ENCODE measurements around the gene CLIP4. TPM values are rescaled to one million over a fixed set of nuclear protein-coding genes. Genes with fewer than 3 reads are reported as not detected.
A peak's percentile ranks its signal among the peaks of the same experiment; 100 is the strongest.

Gene CLIP4
- polyA plus RNA-seq, 1 of the 3 experiments (the other 2 are of a cell fraction), result 12.7 TPM

GRCh38 chr2:29143657-29144056, 28.4 kb downstream of the CLIP4 start:
- no peak overlapping the region for H3K9ac ChIP-seq
- DNase-seq, result no peak
- no peaks in the 10 kb centered on the region for H3K27me3 ChIP-seq (ENCODE audit: insufficient read depth)
- ChIA-PET CTCF (no interaction called here), POLR2A (no interaction called here)
- H3K4me3 ChIP-seq (ENCODE audit: low read depth in 2 of 2, low read length in 1 of 2), result no peak overlapping the region
- TF ChIP-seq USF2 (IDR thresholded peaks at IDR 0.05; ENCODE audit: borderline replicate concordance, low read depth, low read length) (no peak), FOXJ3 (CRISPR knock-in tag; IDR thresholded peaks at IDR 0.05) (no peak), NFIC (IDR thresholded peaks at IDR 0.05; ENCODE audit: borderline replicate concordance) (no peak), EP300 (IDR thresholded peaks at IDR 0.05; ENCODE audit: borderline replicate concordance in 1 of 2, low read depth in 1 of 2, low read length in 1 of 2) (no peak), USF1 (IDR thresholded peaks at IDR 0.05; ENCODE audit: borderline replicate concordance, low read depth) (no peak), GATA2 (CRISPR knock-in tag; IDR thresholded peaks at IDR 0.05) (no peak), EZH2phosphoT487 (IDR thresholded peaks at IDR 0.05; ENCODE audit: borderline replicate concordance, low read depth) (no peak)
- H3K9me2 ChIP-seq, result no peaks in the 10 kb centered on the region
- peaks cover 15 to 48% of the 10 kb centered on the region in 2 experiments for H3K36me3 ChIP-seq (replicated peaks in 1 of 2; ENCODE audit: control insufficient read depth in 1 of 2, insufficient read depth in 2 of 2, low read length in 1 of 2)
- H4K20me1 ChIP-seq (ENCODE audit: insufficient read depth), result no peaks in the 10 kb centered on the region
- no peaks in the 10 kb centered on the region for H3K9me3 ChIP-seq
- H3K4me2 ChIP-seq, result no peak overlapping the region
- H3K4me1 ChIP-seq (ENCODE audit: control insufficient read depth in 1 of 2, insufficient read depth in 2 of 2, low read depth in 1 of 2, low read length in 1 of 2), result peaks cover 0 to 10% of the 10 kb centered on the region in 2 experiments; a peak in 2 of 4 replicates
- 85% methylated on average over 6 of the region's 6 CpGs for WGBS (ENCODE audit: low lambda C conversion rate)
- H2AFZ ChIP-seq (ENCODE audit: low read depth), result no peak overlapping the region
- no peaks in the 10 kb centered on the region for H3K79me2 ChIP-seq (ENCODE audit: insufficient read depth)
- no peaks in the 10 kb centered on the region for H3F3A ChIP-seq (replicated peaks; ENCODE audit: insufficient read depth)
- H3K27ac ChIP-seq (ENCODE audit: low read depth in 2 of 2, low read length in 1 of 2), result peak overlapping the region in 1 of 2 experiments; percentile 56; a peak in 2 of 4 replicates

- CTCF ChIA-PET, result interaction anchor here (1.0 to 1.6 kb wide), 2 partner anchors 16 to 880 kb away, joined by 4 to 6 read pairs; no protein-coding TSS in a partner anchor
- TF ChIP-seq RXRA (IDR thresholded peaks at IDR 0.05; ENCODE audit: borderline replicate concordance, low read depth) (no peak), FOXM1 (IDR thresholded peaks at IDR 0.05; ENCODE audit: low read depth) (no peak), USF1 (IDR thresholded peaks at IDR 0.05; ENCODE audit: borderline replicate concordance, low read depth) (no peak)
- no peak for DNase-seq
- H3F3A ChIP-seq (replicated peaks; ENCODE audit: insufficient read depth), result no peaks in the 10 kb centered on the region
- H3K9me2 ChIP-seq, result no peaks in the 10 kb centered on the region
- H3K4me1 ChIP-seq (ENCODE audit: control insufficient read depth in 1 of 2, insufficient read depth in 2 of 2, low read depth in 1 of 2, low read length in 1 of 2), result peaks cover 0 to 10% of the 10 kb centered on the region in 2 experiments; a peak in 2 of 4 replicates
- POLR2A ChIA-PET, result no interaction called here
- no peaks in the 10 kb centered on the region for H3K79me2 ChIP-seq (ENCODE audit: insufficient read depth)
- H3K4me2 ChIP-seq, result no peak overlapping the region
- no peak overlapping the region for H3K27ac ChIP-seq (ENCODE audit: low read depth in 2 of 2, low read length in 1 of 2)
- H3K9me3 ChIP-seq, result no peaks in the 10 kb centered on the region
- WGBS (ENCODE audit: low lambda C conversion rate), result 97% methylated on average over 3 of the region's 3 CpGs
- no peaks in the 10 kb centered on the region for H3K27me3 ChIP-seq (ENCODE audit: insufficient read depth)
- H3K4me3 ChIP-seq (ENCODE audit: low read depth in 2 of 2, low read length in 1 of 2), result no peak overlapping the region
- no peak overlapping the region for H3K9ac ChIP-seq
- peaks cover 12 to 60% of the 10 kb centered on the region in 2 experiments for H3K36me3 ChIP-seq (replicated peaks in 1 of 2; ENCODE audit: control insufficient read depth in 1 of 2, insufficient read depth in 2 of 2, low read length in 1 of 2)
- H4K20me1 ChIP-seq (ENCODE audit: insufficient read depth), result no peaks in the 10 kb centered on the region
- H2AFZ ChIP-seq (ENCODE audit: low read depth), result no peak overlapping the region
Measured at GRCh38 chr2:29146197-29146596, 31.0 kb downstream of the CLIP4 start.

Data from SK-N-SH (cell line).